NCI-H1092 treated with DMSO at 0.1 percent for 48 hours (cell line): ENCODE results near the gene RAB3GAP2.
A peak's percentile ranks its signal among the peaks of the same experiment; 100 is the strongest.
"Not testable (repeated sequence)": the region's sequence is repeated elsewhere in the genome, so short reads cannot be mapped to it uniquely, and the experiment has no call there.

ENCODE experiments used
- DNase-seq: peaks from one replicate; lab custom pipeline; 2025; lab: John Stamatoyannopoulos, UW

RAB3GAP2 gene

DNA sequence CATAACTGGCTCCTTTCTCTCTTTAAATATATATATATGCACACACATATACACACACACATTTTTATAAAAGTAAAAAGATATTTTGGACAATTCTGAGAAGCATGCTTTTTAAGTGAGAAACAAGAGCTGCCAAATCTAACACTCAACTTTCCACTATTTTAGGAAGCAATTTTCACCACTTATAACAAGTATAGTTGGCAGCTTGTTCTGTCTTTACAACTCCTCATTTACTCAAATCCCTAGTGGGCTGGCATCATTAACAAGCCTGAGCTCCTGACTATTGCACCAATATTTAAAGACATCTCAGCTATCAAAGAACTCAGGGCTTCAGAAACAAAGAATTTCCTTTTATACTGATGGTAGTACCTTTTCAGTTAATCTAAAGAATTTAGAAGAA is 76.6 kb downstream of the RAB3GAP2 start:
- no peak for DNase-seq

- DNase-seq = peak; percentile 47
Measured at GRCh38 chr1:220189750-220190347, 82.4 kb downstream of the RAB3GAP2 start.

GRCh38 chr1:220188538-220188937 is 83.7 kb downstream of the RAB3GAP2 start:
- no peak for DNase-seq

GRCh38 chr1:220186752-220187151 is 85.5 kb downstream of the RAB3GAP2 start:
- DNase-seq = no peak

- DNase-seq = no peak
Measured at GRCh38 chr1:220184506-220184905, 87.7 kb downstream of the RAB3GAP2 start.

DNA sequence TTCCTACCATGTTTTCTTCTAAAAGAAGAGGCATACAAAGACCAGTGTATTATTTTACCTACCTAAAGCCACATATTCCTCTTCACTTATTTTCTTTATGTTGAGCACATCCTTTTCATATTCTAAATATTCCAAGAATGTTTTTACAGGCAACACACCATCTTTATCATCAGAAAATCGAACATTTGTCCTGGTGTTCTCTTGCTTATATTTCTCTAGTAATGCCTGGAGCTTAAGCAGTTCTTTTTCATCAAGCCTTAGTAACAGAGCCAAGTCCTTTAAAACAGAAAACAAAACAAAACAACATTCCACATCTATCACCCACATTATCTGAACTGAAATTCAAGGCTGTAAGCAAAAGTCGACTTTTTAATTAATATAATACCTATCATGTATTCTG is 89.6 kb downstream of the RAB3GAP2 start:
- DNase-seq = no peak

- no peak for DNase-seq
Measured at GRCh38 chr1:220182111-220182510, 90.1 kb downstream of the RAB3GAP2 start.

- no peak for DNase-seq
Measured at GRCh38 chr1:220176540-220176939, 95.7 kb downstream of the RAB3GAP2 start.

DNA sequence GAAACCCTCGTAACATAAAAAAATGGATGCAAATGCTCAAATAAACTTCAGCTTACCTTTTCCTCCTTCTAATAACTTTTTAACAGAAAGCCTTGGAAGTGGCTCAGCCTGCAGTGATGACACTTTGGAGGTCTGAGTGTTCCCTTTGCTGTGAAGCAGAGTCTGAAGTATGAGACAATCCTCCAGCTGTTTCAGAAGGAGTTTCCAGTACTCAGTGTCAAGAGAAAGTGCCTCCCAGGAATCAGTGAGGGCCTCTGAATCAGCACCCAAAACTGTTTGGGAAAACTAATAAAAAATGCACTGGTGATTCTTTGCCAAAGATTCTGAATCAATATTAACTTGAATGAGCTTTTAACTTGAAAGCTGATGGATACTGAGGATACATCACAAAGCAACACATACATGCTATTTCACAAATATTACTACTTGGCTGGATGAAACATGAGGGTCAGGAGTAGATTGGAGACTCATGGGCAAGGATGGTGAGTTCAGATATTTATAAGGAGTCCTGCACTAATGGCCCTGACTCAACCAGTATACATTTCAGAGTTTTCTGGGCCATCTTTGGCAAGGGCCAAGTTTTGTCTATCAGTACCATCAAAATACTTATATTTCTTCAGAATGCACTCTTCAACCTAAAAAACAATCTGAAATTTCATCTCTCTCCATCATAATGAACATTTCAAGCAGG is 101.3 kb downstream of the RAB3GAP2 start:
- no peak for DNase-seq

- not testable (repeated sequence) for DNase-seq
Measured at GRCh38 chr1:220169887-220170286, 102.4 kb downstream of the RAB3GAP2 start.

DNA sequence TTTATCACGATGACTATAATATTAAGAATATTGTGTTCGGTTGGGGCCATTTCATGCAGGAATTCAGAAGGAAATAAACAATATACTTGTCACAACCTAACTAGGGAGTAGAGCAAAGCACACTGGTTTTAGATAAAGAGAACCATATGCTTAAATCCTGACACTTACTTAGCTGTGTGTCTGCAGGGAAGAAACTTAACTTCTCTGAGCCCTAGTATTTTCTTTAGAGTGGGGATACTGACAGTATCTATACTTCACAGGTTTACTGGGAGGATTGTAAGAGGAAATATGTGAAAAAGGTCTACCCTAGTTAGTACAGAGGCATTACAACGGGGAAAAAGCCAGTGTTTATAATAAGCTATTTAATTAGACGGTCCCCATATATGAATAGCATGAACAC is 105.4 kb downstream of the RAB3GAP2 start:
- DNase-seq = no peak

GRCh38 chr1:220164517-220164916 is 107.7 kb downstream of the RAB3GAP2 start:
- no peak for DNase-seq

DNA sequence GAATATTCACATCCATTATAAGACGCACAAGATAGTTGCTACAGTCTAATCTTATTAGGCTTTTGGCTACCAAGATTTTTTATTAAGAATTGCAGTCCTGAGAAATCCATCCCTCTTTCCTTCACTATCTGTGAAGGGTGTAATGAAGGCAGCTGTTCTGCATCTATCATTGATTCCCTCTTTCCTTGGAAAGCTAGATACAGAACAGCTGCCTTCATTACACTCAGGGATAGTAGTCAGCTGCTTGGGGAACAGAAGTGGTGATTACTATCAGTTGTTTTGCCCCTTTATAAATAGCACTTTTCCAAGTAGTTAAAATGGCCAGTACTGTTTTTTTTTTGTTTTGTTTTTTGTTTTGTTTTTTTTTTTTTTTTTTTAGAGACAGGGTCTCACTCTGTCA is 108.1 kb downstream of the RAB3GAP2 start:
- DNase-seq = no peak

DNA sequence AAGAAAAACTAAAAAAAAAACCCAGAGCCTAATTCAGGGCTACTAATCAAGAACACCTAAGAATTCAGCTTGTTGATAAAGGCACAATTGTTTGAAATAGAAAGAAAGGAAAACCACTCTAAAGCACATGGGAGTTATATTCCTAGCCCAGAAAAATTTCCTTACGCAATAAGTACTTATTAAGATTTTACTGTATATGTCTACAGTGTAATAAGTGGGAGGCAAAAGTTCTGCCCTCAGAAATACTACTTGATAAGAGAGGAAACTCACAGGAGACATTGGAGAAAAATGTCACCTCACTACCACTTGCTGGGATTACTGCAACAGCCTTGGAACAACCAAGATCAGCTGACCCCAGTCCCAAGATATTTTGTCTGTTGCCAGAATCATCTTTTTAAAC is 112.2 kb downstream of the RAB3GAP2 start:
- no peak for DNase-seq

- DNase-seq = no peak
Measured at GRCh38 chr1:220159041-220159440, 113.2 kb downstream of the RAB3GAP2 start.

DNA sequence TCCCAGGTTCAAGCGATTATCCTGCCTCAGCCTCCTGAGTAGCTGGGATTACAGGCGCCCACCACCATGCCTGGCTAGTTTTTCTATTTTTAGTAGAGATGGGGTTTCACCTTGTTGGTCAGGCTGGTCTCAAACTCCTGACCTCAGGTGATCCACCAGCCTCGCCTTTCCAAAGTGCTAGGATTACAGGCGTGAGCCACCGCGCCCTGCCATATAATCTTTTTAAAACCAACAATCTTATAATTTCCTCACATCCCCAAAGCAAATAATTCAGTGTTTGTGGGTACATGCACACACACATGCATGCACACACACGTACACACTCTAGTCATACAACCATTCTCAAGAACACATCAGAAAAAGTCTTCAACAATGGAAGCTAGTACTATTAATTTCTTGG is 113.7 kb downstream of the RAB3GAP2 start:
- DNase-seq = not testable (repeated sequence)

- no peak for DNase-seq
Measured at GRCh38 chr1:220157738-220158137, 114.5 kb downstream of the RAB3GAP2 start.

DNA sequence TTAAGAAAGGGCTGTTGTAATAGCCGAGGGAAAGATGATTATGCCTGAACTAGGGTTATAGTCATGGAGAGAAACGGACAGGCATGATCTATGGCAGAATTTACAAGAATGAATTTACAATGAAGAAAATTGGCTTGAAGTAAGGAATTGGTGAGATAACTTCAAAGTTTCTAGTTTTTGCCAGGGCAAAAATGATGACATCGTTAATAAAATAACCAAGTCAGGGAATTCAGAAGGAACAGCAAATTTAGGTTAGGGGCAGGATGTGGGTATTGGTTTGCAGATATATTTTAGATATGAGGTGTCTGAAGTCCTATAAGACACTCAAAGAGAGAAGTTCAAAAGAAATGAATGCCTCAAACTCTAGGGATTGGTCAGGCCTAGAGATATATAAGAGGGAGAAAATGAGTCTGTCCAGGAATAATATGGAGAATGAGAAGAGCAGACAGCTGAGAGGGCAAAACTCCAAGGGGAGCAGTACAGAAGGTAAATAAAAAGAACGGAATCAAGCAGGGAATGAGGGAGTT is 115.6 kb downstream of the RAB3GAP2 start:
- no peak for DNase-seq

GRCh38 chr1:220153147-220153546 is 119.1 kb downstream of the RAB3GAP2 start:
- no peak for DNase-seq

DNA sequence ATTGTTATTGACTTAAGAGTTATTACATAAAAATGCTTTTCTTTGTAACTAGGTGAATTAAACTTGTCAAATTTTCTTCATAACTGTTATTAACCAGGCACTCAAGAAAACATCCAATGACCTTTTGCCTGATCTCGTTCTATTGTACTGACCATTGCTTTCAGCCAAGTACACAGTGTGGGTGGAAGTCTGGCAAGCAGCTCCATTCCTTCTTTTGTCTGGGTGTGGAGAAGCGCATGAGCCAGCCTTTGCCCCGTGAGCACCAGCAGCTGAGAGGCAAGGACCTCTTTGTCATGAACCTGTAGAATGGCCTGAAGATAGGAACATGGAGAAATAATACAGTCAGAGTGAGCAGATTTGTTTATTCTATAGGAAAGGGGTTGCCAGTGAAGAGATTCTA is 120.8 kb downstream of the RAB3GAP2 start:
- DNase-seq = no peak

GRCh38 chr1:220149742-220150141 is 122.5 kb downstream of the RAB3GAP2 start:
- no peak for DNase-seq

DNA sequence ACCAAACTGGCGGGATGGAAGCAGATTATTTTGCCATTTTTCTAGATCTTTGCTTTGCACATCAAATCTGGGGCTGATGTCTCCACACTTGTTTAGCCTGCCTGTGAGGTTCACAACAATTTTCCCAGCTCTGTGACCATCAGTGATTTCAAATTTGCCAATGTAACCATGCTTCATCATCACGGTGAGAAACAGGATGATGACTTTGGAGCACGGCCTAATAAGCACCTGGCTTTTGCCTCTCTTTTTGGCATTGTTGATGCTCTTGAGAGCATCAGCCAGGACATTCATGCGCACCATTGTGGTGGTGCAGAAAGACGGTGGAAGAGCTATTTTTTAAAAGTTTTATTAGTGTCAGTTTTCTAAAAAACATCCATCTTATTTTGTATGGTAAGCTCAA is 128.2 kb downstream of the RAB3GAP2 start:
- DNase-seq = no peak

GRCh38 chr1:220139966-220140365 is 132.3 kb downstream of the RAB3GAP2 start:
- DNase-seq = no peak
